Immature natural killer cell (primary cell): ENCODE data around the gene AMIGO2. TPM values are rescaled to one million over a fixed set of nuclear protein-coding genes. Genes with fewer than 3 reads are reported as not detected.
A peak's percentile ranks its signal among the peaks of the same experiment; 100 is the strongest.
"Not testable (repeated sequence)": the region's sequence is repeated elsewhere in the genome, so short reads cannot be mapped to it uniquely, and the experiment has no call there.

ENCODE experiments used
- DNase-seq, 3 donors: peaks; one replicate each; pipeline ENCODE4 v3.0.0; 2022; ENCODE audit warnings: mixed read lengths in 1 of 3
- H3K27ac Mint-ChIP-seq, 6 donors: one replicate each; pipeline ENCODE4 v1.8.0; 2020; ENCODE audit warnings: mixed read lengths in 6 of 6, mild to moderate bottlenecking in 5 of 6, inconsistent platforms in 4 of 6, moderate library complexity in 3 of 6
- H3K27me3 Mint-ChIP-seq, 3 donors: one replicate each; pipeline ENCODE4 v1.8.0; 2020 to 2021; ENCODE audit warnings: low read depth in 3 of 3, mild to moderate bottlenecking in 3 of 3, mixed read lengths in 3 of 3, moderate library complexity in 3 of 3, inconsistent platforms in 1 of 3
- H3K36me3 Mint-ChIP-seq, 3 donors: one replicate each; pipeline ENCODE4 v1.8.0; 2020; ENCODE audit warnings: mixed read lengths in 3 of 3, inconsistent platforms in 2 of 3, mild to moderate bottlenecking in 2 of 3
- H3K4me1 Mint-ChIP-seq, 2 donors: one replicate each; pipeline ENCODE4 v1.8.0; 2020; ENCODE audit warnings: inconsistent platforms in 2 of 2, mild to moderate bottlenecking in 2 of 2, mixed read lengths in 2 of 2, moderate library complexity in 1 of 2
- H3K4me3 Mint-ChIP-seq, 5 donors: one replicate each; pipeline ENCODE4 v1.8.0; 2020; ENCODE audit warnings: mild to moderate bottlenecking in 5 of 5, mixed read lengths in 5 of 5, inconsistent platforms in 3 of 5, moderate library complexity in 3 of 5
- H3K9me3 Mint-ChIP-seq, 6 donors: one replicate each; pipeline ENCODE4 v1.8.0; 2020; ENCODE audit warnings: mild to moderate bottlenecking in 6 of 6, mixed read lengths in 6 of 6, inconsistent platforms in 4 of 6, moderate library complexity in 3 of 6
- polyA plus RNA-seq, 3 donors: library from polyadenylated mRNA; unstranded; fragments of 300-500 nt; fragmentation: Illumina TruSeq; gene quantifications; one replicate each; pipeline ENCODE4 v1.2.3, GENCODE V29; 2021

The AMIGO2 gene
- polyA plus RNA-seq, 3 donors from 2014 or later: 6.5 to 13.3 (median 12.9) TPM

DNA sequence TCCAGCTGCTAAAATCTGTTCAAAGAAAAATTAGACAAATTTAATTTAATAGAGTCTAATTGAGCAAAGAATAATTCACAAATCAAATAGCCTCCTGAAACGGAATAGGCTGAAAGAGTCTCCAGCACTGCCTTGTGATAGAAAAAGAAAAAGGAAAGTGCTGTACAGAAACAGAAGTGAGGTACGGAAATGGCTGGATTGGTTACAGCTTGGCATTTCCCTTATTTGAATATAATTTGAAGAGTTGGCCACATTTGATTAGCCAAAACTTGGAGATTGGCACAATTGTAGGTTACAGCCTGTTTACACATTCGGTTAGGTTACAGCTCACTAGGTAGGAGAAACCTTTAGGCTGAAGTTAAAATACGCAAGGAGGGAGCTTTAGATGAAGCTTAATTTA, 25.1 kb downstream of the AMIGO2 start:
- no peak overlapping the region for H3K27ac Mint-ChIP-seq

DNA sequence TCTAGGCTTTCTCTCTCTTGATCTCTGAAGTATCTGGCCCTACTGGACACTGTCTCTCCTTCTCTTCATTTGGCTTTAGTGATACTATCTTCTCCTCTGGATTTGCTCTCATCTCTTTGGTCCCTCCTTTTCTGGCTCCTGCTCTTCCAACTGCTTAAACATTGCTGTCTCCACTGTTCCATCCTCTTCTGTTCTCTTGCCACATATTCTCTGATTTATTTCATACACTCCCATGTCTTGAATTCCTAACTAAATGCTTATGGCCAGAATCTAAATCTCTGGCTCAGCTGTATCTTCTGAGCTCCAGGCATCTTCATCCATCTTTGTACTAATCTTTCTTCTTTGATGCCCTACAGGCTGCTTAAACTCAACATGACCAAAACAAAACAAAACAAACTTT, 25.8 kb downstream of the AMIGO2 start:
- DNase-seq: no peak
- Mint-ChIP-seq H3K27me3 (peaks cover 0 to 7% (median 4%) of the 10 kb centered on the region in 3 donors), H3K36me3 (peaks cover 7 to 18% (median 13%) of the 10 kb centered on the region in 3 donors), H3K9me3 (peaks cover 7 to 23% (median 12%) of the 10 kb centered on the region in 6 donors), H3K4me1 (no peaks in the 10 kb centered on the region), H3K4me3 (no peak overlapping the region), H3K27ac (no peak overlapping the region)

More for the DNA sequence above, 25.1 kb downstream of the AMIGO2 start:
- no peak for DNase-seq
- peaks cover 4 to 7% (median 4%) of the 10 kb centered on the region in 3 donors for H3K27me3 Mint-ChIP-seq
- no peak overlapping the region for H3K4me3 Mint-ChIP-seq
- no peaks in the 10 kb centered on the region for H3K4me1 Mint-ChIP-seq
- H3K9me3 Mint-ChIP-seq: peaks cover 7 to 23% (median 13%) of the 10 kb centered on the region in 6 donors
- peaks cover 12 to 18% (median 15%) of the 10 kb centered on the region in 3 donors for H3K36me3 Mint-ChIP-seq

DNA sequence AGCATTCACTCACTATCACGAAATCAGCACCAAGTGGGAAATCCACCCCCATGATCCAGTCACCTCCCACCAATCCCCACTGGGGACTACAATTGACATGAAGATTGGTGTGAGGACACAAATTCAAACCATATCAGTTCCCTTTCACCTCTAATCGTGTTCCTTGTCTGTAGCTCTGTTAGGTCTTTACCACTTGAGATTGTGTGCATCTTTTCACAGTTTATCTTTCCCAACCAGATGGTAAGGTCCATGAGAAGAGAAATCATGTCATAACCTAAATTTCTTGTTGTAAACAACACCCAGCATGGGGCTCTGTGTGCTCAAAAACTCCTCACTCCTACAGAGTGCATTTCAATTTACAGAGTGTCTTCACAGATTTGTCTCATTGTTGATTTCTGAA, 27.5 kb downstream of the AMIGO2 start:
- Mint-ChIP-seq H3K27me3 (peaks cover 0 to 5% (median 4%) of the 10 kb centered on the region in 3 donors), H3K36me3 (peaks cover 7 to 18% (median 13%) of the 10 kb centered on the region in 3 donors), H3K4me3 (no peak overlapping the region), H3K9me3 (peaks cover 7 to 28% (median 12%) of the 10 kb centered on the region in 6 donors), H3K4me1 (no peaks in the 10 kb centered on the region), H3K27ac (no peak overlapping the region)
- DNase-seq: no peak

DNA sequence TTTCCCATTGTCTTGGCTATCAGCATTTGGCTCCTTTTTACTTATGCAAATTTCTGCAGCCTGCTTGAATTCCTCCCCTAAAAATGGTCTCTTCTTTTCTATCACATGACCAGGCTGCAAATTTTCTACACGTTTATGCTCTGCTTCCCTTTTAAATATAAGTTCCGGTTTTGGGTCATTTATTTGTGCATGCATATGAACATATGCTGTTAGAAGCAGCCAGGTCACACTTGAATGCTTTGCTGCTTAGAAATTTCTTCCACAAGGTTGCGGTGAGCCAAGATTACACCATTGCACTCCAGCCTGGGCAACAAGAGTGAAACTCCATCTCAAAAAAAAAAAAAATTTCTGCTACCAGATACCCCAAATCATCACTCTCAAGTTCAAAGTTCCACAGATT, 28.5 kb downstream of the AMIGO2 start:
- DNase-seq, H3K4me3 Mint-ChIP-seq, H3K4me1 Mint-ChIP-seq, H3K27me3 Mint-ChIP-seq, H3K27ac Mint-ChIP-seq: not testable (repeated sequence)
- peaks cover 7 to 24% (median 9%) of the 10 kb centered on the region in 6 donors for H3K9me3 Mint-ChIP-seq
- H3K36me3 Mint-ChIP-seq: peaks cover 7 to 18% (median 9%) of the 10 kb centered on the region in 3 donors

DNA sequence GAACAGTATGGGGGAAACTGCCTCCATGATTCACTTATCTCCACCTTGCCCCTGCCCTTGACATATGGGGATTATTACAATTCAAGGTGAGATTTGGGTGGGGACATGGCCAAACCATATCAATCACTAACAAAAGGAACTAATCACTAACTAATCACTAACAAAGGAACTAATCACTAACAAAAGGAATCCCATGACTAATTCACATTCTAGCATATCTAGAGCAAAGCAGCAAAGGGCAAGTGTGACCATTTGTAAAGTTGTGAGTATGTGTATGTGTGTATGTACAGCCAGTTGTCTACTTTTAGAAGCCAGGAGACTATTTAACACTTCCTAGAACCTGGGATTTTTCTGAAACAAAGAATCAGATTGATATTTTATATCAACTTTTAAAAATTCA, 31.2 kb downstream of the AMIGO2 start:
- no peaks in the 10 kb centered on the region for H3K4me1 Mint-ChIP-seq
- peaks cover 7 to 22% (median 9%) of the 10 kb centered on the region in 6 donors for H3K9me3 Mint-ChIP-seq
- no peak overlapping the region for H3K4me3 Mint-ChIP-seq
- H3K36me3 Mint-ChIP-seq: peaks cover 7 to 18% (median 9%) of the 10 kb centered on the region in 3 donors
- peaks cover 4 to 5% (median 4%) of the 10 kb centered on the region in 3 donors for H3K27me3 Mint-ChIP-seq
- H3K27ac Mint-ChIP-seq: no peak overlapping the region
- DNase-seq: no peak

DNA sequence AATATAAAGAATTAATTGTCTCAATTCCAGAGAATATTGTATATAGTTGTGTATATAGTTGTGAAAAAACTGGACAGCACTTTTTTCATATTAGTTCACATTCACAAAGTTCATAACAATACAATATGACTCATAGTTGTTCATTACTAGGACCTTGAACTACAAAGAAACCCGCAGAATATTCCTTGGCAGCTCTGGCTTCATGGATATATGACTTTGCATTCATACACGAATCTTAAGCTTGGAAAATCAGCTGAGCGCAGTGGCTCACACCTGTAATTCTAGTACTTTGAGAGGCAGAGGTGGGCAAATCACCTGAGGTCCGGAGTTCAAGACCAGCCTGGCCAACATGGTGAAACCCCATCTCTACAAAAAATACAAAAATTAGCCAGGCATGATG, 38.4 kb downstream of the AMIGO2 start:
- H3K36me3 Mint-ChIP-seq: no peaks in the 10 kb centered on the region
- DNase-seq: no peak
- H3K4me1 Mint-ChIP-seq: no peaks in the 10 kb centered on the region
- no peaks in the 10 kb centered on the region for H3K9me3 Mint-ChIP-seq
- no peak overlapping the region for H3K4me3 Mint-ChIP-seq
- no peak overlapping the region for H3K27ac Mint-ChIP-seq
- H3K27me3 Mint-ChIP-seq: peaks cover 0 to 11% (median 3%) of the 10 kb centered on the region in 3 donors

DNA sequence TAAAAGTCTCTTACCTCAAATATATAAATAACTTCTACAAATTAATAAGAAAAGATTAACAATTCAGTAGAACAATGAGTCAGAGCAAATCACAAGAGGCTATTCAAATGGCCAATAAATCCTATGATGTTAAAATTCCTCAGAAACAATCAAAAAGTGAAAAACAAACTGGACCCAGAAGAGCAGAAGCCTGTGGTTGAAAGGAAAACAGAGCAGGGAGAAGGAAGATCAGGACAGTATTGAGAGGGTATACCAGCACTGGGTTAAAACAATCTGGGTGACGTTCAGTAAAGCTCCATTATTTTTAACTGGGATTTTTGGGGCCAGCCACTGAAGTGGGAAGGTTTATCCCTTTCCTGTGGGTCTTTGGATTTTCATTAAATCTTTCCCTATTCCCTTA, 40.0 kb downstream of the AMIGO2 start:
- DNase-seq: no peak

DNA sequence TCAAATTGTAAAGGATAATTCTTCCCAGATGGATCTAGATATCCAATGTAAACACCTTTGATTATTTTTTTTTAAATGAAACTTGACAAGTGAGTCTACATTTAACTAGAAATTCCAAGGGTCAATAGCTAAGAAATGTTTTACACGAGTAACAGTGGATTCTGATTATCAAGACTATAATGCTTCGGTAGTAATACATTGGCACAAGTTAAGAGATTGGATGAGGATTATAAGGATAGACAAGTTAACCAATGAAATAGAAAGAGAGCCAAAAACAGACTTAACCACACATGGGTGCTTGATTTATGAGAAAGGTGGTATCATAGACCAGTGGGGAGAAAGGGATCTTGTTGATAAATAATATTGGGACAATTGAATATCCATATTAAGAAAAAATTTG, 40.7 kb downstream of the AMIGO2 start:
- H3K36me3 Mint-ChIP-seq: no peaks in the 10 kb centered on the region
- peaks cover 3 to 11% (median 3%) of the 10 kb centered on the region in 3 donors for H3K27me3 Mint-ChIP-seq
- no peak overlapping the region for H3K27ac Mint-ChIP-seq

More for the DNA sequence above, 40.0 kb downstream of the AMIGO2 start:
- Mint-ChIP-seq H3K9me3 (no peaks in the 10 kb centered on the region), H3K27ac (no peak overlapping the region), H3K36me3 (no peaks in the 10 kb centered on the region), H3K4me1 (no peaks in the 10 kb centered on the region), H3K4me3 (no peak overlapping the region), H3K27me3 (peaks cover 3 to 11% (median 3%) of the 10 kb centered on the region in 3 donors)

DNA sequence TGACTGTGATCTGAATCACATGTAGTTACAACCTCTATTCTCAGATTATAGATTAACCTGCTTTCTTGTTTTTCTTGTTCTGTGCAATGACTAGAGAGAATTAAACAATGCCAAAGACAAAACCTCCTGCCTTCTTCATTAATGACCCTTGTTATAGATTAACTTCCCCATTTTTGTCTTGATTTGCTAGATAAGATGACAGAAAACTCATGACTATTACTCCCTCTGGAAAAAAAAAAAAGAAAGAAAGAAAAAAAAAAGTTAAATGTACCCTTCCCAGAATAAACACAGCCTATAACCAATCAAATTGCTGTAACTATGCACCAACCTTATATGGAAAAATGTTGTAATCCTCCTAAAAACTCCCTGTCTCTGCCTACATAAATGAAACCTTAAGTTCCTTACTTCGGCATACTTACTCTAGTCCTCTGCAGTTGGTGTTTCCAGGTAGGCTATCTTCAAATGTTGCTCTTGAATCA, 41.5 kb downstream of the AMIGO2 start:
- no peaks in the 10 kb centered on the region for H3K36me3 Mint-ChIP-seq
- no peak overlapping the region for H3K4me3 Mint-ChIP-seq
- no peaks in the 10 kb centered on the region for H3K9me3 Mint-ChIP-seq
- no peaks in the 10 kb centered on the region for H3K4me1 Mint-ChIP-seq
- H3K27me3 Mint-ChIP-seq: peaks cover 0 to 7% (median 3%) of the 10 kb centered on the region in 3 donors
- H3K27ac Mint-ChIP-seq: no peak overlapping the region
- DNase-seq: no peak

More for the DNA sequence above, 40.7 kb downstream of the AMIGO2 start:
- Mint-ChIP-seq H3K9me3 (no peaks in the 10 kb centered on the region), H3K4me1 (no peaks in the 10 kb centered on the region), H3K4me3 (no peak overlapping the region)
- DNase-seq: no peak

DNA sequence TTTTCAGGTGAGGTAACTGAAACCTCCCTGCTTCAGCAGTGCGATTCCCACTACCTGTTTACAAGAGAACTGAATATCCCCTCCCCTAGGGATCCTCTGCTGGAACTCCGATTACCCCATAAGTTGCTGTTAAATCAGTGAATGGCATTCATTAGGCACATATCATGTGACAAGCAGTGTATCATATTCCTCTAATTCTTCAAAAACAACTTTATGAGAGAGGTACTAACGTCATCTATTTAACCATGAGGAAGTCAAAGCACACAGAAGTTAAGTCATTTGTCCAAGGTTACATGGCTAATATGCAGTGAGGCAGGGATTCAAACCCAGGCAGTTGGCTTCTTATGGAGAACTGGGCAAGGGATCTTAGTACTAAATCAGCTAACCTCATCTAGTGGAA, 44.3 kb downstream of the AMIGO2 start:
- no peak for DNase-seq
- peaks cover 0 to 7% (median 3%) of the 10 kb centered on the region in 3 donors for H3K27me3 Mint-ChIP-seq
- H3K4me3 Mint-ChIP-seq: no peak overlapping the region
- H3K9me3 Mint-ChIP-seq: no peaks in the 10 kb centered on the region
- no peaks in the 10 kb centered on the region for H3K36me3 Mint-ChIP-seq
- H3K4me1 Mint-ChIP-seq: peaks cover 4 to 7% of the 10 kb centered on the region in 2 donors
- H3K27ac Mint-ChIP-seq: no peak overlapping the region

DNA sequence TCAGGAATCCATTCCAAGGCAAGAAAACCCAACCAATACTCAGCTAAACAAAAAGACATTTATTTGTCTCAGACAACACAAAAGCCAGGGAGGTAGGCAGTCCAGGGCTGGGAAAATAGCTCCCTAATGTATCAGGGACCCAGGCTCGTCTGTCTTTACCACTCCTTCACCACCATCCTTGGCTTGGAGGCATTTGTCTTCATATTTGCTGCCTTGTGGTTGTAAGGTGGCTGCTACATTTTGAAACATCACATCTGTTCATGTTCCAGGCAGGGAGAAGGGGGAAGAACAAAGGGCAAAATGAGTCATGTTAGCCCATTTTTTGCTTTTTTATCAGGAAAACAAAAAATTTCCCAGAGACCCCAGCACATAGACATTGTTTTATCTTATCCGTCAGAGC, 45.1 kb downstream of the AMIGO2 start:
- Mint-ChIP-seq H3K27ac (no peak overlapping the region), H3K4me1 (peaks cover 4 to 7% of the 10 kb centered on the region in 2 donors)

DNA sequence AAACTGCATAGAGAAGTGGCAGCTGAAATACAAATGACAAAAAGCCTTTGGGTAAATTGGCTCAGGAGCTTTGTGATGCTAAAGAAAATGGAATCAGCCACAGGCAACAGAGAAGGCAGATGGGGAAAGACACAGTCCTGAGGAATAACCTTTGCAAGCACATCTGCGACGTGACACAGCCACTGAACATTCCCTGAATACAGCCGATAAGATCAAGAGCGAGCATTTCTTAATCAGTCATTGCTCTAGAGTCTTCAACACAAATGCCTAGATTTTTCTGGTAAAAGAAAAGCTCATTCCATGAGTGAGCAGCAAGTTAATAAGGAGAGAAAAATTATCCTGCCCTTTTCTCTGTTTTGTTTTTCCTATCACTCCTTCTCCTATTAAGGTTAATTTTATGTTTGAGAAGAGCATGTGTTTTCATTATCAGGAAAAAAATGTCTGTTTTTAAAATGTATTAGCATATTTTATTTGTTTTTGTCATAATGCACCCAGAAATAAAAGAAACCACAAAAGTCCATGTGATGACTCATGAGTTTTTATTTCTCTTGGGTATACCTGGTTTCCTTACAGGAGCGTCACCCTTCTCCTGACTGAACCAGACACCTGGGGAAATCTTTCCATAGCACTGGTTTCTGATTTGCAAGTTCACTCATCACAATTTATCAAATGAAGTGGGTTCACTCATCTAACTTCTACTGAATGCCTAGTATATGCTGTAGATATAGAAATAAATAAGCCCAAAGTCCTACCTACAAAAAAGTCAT, 45.8 kb downstream of the AMIGO2 start:
- Mint-ChIP-seq H3K27me3 (peaks cover 0 to 3% (median 3%) of the 10 kb centered on the region in 3 donors), H3K9me3 (no peaks in the 10 kb centered on the region), H3K4me1 (peaks cover 4 to 7% of the 10 kb centered on the region in 2 donors), H3K4me3 (no peak overlapping the region), H3K27ac (peak overlapping the region in 1 of 6 donors; percentile 6), H3K36me3 (no peaks in the 10 kb centered on the region)
- no peak for DNase-seq

More for the DNA sequence above, 45.1 kb downstream of the AMIGO2 start:
- no peak for DNase-seq
- Mint-ChIP-seq H3K9me3 (no peaks in the 10 kb centered on the region), H3K4me3 (no peak overlapping the region), H3K27me3 (peaks cover 0 to 6% (median 3%) of the 10 kb centered on the region in 3 donors), H3K36me3 (no peaks in the 10 kb centered on the region)

DNA sequence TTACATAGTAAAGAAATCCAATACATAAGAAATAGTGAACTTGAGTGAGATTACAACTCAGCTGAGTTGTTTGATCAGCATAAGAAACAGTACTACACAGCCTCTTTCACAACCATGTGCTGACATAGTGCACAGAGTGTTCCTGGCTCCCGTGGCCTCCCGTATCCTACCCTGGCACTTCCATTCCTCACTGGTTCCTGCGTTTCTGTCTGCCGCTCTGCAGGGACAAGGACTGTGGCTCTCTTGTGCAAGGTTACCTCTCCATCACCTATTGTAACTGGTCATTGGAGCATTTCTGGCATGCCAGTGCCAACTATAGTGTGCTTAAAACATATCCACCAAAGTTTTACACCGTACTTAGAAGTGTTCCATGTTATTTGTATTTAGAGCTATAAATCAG, 46.7 kb downstream of the AMIGO2 start:
- no peak overlapping the region for H3K4me3 Mint-ChIP-seq
- no peaks in the 10 kb centered on the region for H3K36me3 Mint-ChIP-seq
- H3K27me3 Mint-ChIP-seq: peaks cover 0 to 3% (median 2%) of the 10 kb centered on the region in 3 donors
- H3K4me1 Mint-ChIP-seq: peaks cover 4 to 7% of the 10 kb centered on the region in 2 donors
- no peak for DNase-seq
- H3K27ac Mint-ChIP-seq: peak overlapping the region in 1 of 6 donors; percentile 9
- H3K9me3 Mint-ChIP-seq: no peaks in the 10 kb centered on the region

DNA sequence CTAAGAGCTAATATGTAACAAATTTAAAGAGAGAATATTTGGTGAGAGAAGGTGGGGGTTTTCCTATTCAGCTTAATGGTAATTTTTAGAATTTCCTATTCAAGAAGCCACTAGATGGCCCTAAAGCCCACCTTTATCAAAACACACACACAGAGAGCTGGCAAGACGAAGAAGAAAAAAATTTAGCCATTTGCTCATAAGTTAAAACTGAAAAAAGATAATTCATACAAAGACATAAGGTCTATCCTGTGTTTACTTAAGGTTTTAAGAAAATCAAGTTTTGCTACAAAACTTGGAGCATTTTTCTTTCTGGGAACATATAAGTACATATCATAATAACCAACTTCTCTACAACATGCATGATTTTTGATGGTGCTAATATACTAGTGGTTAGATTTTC, 47.1 kb downstream of the AMIGO2 start:
- H3K36me3 Mint-ChIP-seq: no peaks in the 10 kb centered on the region
- H3K4me1 Mint-ChIP-seq: peaks cover 4 to 7% of the 10 kb centered on the region in 2 donors
- DNase-seq: peak; percentile 45 to 64 (median 58)
- peaks cover 0 to 3% (median 2%) of the 10 kb centered on the region in 3 donors for H3K27me3 Mint-ChIP-seq
- H3K27ac Mint-ChIP-seq: no peak overlapping the region
- no peak overlapping the region for H3K4me3 Mint-ChIP-seq
- H3K9me3 Mint-ChIP-seq: no peaks in the 10 kb centered on the region
